ENCODE data around the gene RRP9.

DNA sequence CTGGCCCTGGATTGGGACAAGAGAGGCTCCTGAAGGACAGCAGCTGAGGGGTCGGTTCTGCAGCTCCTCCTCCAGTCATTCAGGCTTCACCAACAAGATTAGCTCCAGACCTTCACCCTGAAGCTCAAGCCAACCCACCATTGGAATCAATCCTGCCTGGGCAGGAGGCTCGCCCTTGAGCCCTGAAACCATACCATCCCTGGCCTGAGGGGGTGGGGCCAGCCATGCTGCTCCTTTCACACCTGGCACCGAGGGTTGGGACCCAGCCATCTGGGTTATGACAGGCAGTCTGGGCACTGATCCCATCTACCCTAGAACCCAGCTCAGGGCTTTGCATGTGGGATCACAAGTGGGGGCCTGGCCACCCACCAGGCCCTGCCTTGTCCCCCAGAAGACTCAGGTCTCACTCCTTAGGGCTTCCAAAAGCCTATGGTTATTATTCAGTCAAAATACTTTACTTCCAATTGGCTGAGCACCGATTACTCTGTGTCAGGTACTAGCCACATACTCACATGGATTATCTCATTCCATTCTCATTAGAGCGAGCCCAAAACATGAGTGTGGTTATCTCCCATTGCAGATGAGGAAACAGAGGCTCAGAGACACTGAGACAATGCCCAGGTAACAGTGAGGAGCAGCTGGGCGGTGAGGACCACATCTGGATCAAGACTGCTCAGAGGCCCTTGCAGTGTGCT, 29.0 kb upstream of the RRP9 start:
- TF ChIP-seq EZH2phosphoT487 (IDR thresholded peaks at IDR 0.05) (no peak), EZH2 (IDR thresholded peaks at IDR 0.05) (no peak)
- TF ChIP-seq, protein P1, sequence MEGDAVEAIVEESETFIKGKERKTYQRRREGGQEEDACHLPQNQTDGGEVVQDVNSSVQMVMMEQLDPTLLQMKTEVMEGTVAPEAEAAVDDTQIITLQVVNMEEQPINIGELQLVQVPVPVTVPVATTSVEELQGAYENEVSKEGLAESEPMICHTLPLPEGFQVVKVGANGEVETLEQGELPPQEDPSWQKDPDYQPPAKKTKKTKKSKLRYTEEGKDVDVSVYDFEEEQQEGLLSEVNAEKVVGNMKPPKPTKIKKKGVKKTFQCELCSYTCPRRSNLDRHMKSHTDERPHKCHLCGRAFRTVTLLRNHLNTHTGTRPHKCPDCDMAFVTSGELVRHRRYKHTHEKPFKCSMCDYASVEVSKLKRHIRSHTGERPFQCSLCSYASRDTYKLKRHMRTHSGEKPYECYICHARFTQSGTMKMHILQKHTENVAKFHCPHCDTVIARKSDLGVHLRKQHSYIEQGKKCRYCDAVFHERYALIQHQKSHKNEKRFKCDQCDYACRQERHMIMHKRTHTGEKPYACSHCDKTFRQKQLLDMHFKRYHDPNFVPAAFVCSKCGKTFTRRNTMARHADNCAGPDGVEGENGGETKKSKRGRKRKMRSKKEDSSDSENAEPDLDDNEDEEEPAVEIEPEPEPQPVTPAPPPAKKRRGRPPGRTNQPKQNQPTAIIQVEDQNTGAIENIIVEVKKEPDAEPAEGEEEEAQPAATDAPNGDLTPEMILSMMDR (IDR thresholded peaks at IDR 0.05) = no peak

All from neural progenitor cell (in vitro differentiated cells).